Neural progenitor cell (in vitro differentiated cells): ENCODE results near the gene GTF2IRD2. TPM values are rescaled to one million over a fixed set of nuclear protein-coding genes. Genes with fewer than 3 reads are reported as not detected.
"Not testable (repeated sequence)": the region's sequence is repeated elsewhere in the genome, so short reads cannot be mapped to it uniquely, and the experiment has no call there.

ENCODE experiments used
- DNase-seq: peaks from one replicate; pipeline ENCODE4 v3.0.0-alpha.2; 2016; ENCODE audit warnings: low spot score
- H2AFZ ChIP-seq: fragments of 200-600 bp; sonication (generic); replicated peaks from 2 replicates; pipeline ENCODE4 v1.6.1; 2016; ENCODE audit warnings: antibody characterized with exemption
- H3F3A ChIP-seq: fragments of 200-600 bp; sonication (generic); 2 replicates; pipeline ENCODE4 v1.6.1; 2016; ENCODE audit warnings: antibody characterized with exemption, low read depth
- H3K27ac ChIP-seq: fragments of 200-600 bp; sonication (generic); 2 replicates; pipeline ENCODE4 v1.5.1; 2016; ENCODE audit warnings: mild to moderate bottlenecking
- H3K27me3 ChIP-seq: fragments of 200-600 bp; sonication (generic); 2 replicates; pipeline ENCODE4 v1.6.1; 2016; ENCODE audit warnings: mild to moderate bottlenecking, moderate library complexity
- H3K36me3 ChIP-seq: fragments of 200-600 bp; sonication (generic); 2 replicates; pipeline ENCODE4 v1.5.1; 2016
- H3K4me1 ChIP-seq: fragments of 200-600 bp; sonication (generic); 2 replicates; pipeline ENCODE4 v1.6.1; 2016; ENCODE audit warnings: mixed run types
- H3K4me2 ChIP-seq: fragments of 200-600 bp; sonication (generic); 2 replicates; pipeline ENCODE4 v1.6.1; 2016
- H3K4me3 ChIP-seq: fragments of 200-600 bp; sonication (generic); 2 replicates; pipeline ENCODE4 v1.5.1; 2016
- H3K79me2 ChIP-seq: fragments of 200-600 bp; sonication (generic); 2 replicates; pipeline ENCODE4 v1.6.1; 2016; ENCODE audit warnings: low read depth
- H3K9ac ChIP-seq: fragments of 200-600 bp; sonication (generic); 2 replicates; pipeline ENCODE4 v1.6.1; 2016
- H3K9me3 ChIP-seq: fragments of 200-600 bp; sonication (generic); 2 replicates; pipeline ENCODE4 v1.5.1; 2016; ENCODE audit warnings: low read depth
- H4K20me1 ChIP-seq: fragments of 200-600 bp; sonication (generic); 2 replicates; pipeline ENCODE4 v1.6.1; 2016; ENCODE audit warnings: low read depth
- H3K27ac Mint-ChIP-seq: 3 replicates; pipeline ENCODE4 v1.8.0; 2021; ENCODE audit warnings: mixed read lengths
- H3K27me3 Mint-ChIP-seq: 2 replicates; pipeline ENCODE4 v1.8.0; 2022; ENCODE audit warnings: low read depth, mild to moderate bottlenecking, inconsistent platforms, moderate library complexity, mixed read lengths; ENCODE audit not compliant: insufficient read depth
- H3K36me3 Mint-ChIP-seq: 3 replicates; pipeline ENCODE4 v1.8.0; 2021; ENCODE audit warnings: mixed read lengths
- H3K4me1 Mint-ChIP-seq: 3 replicates; pipeline ENCODE4 v1.8.0; 2021; ENCODE audit warnings: mixed read lengths
- H3K4me3 Mint-ChIP-seq: 3 replicates; pipeline ENCODE4 v1.8.0; 2021; ENCODE audit warnings: mild to moderate bottlenecking, moderate library complexity, mixed read lengths
- H3K9me3 Mint-ChIP-seq: 3 replicates; pipeline ENCODE4 v1.8.0; 2020; ENCODE audit warnings: mixed read lengths
- total RNA-seq: library from RNA; depleted of rRNA; stranded (reverse); fragments of >200 nt; gene quantifications from 2 replicates; pipeline ENCODE4 v1.2.3, GENCODE V29; 2015; ENCODE audit warnings: low replicate concordance

The GTF2IRD2 gene
- total RNA-seq, 1 donor from 2014 or later: 4.1 TPM

DNA sequence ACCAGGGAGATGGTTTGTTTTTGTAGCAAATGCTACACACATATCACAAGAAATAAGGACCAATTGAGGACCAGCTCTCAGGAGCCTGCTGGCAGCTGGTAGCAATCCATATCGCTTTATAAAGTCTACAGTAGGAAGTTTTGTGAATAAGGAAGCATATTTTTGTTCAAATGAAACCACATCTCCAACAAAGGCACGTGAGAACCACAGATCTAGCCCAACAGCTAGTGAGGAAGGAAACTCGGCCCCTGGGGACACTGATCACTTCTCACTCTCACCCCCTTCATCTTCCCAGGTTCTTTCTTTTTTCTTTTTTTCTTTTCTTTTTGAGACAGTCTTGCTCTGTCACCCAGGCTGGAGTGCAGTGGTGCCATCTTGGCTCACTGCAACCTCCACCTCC lies 35.5 kb downstream of the GTF2IRD2 start:
- H3K4me3 Mint-ChIP-seq, H3K36me3 ChIP-seq, DNase-seq, H2AFZ ChIP-seq, H3K9ac ChIP-seq, H3K79me2 ChIP-seq, H3K4me3 ChIP-seq, H3K9me3 Mint-ChIP-seq, H3K4me2 ChIP-seq, H3K27ac ChIP-seq, H3K27me3 Mint-ChIP-seq, H3K4me1 Mint-ChIP-seq, H3K27ac Mint-ChIP-seq, H3K27me3 ChIP-seq, H3K4me1 ChIP-seq, H3K36me3 Mint-ChIP-seq, H3F3A ChIP-seq, H3K9me3 ChIP-seq, H4K20me1 ChIP-seq: not testable (repeated sequence)

DNA sequence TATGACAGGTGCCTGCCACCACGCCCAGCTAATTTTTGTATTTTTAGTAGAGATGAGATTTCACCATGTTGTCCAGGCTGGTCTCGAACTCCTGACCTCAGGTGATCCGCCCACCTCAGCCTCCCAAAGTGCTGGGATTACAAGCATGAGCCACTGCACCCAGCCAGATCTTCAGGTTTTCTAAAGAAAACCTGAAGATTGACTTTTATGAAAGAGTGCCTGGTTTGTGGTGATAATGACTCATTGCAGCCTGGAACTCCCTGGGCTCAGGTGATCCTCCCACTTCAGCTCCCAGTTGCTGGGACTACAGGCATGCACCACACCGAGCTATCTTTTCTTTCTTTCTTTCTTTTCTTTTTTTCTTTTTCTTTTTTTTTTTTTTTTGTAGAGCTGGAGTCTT lies 52.8 kb downstream of the GTF2IRD2 start:
- not testable (repeated sequence) for H3K9ac ChIP-seq, H3K36me3 Mint-ChIP-seq, H3K4me3 Mint-ChIP-seq

DNA sequence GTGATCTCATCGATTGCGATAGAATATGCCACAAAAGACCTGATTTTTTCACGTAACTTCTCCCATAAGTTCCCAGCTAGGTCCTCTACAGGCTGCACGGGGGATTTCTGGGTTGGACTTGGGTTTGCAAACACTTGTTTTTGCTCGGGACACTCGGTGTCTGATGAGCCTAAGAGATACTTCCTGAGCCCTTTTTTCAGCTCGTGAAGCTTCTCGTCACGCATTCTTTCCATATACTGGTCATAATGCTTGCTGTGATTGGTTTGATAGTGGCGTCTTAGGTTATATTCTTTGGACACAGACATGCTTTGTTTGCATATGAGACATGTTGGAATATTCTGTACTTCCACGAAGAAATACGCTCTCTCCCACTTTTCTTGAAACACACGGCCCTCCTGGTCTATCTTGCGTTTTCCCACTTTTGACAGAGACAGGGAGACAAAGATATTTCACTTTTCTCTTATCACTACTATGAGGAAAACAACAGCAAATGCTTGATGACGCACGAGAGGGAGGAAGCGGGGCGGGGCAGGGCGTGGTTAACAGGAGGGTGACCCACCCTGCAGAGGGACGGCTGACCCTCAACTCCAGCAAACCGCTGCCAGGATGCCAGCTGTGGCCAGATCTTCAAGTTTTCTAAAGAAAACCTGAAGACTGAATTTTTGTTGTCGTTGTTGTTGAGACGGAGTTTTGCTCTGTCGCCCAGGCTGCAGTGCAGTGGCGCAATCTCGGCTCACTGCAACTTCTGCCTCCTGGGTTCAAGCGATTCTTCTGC lies 53.4 kb downstream of the GTF2IRD2 start:
- H3K27me3 ChIP-seq, H3K4me1 ChIP-seq, H3K27ac ChIP-seq, H3K4me3 Mint-ChIP-seq, H3K36me3 ChIP-seq, H3K4me2 ChIP-seq, H3F3A ChIP-seq, H3K27ac Mint-ChIP-seq, H3K9me3 Mint-ChIP-seq, H3K27me3 Mint-ChIP-seq, H3K4me3 ChIP-seq, H3K36me3 Mint-ChIP-seq, H3K9ac ChIP-seq, H3K79me2 ChIP-seq, DNase-seq, H3K9me3 ChIP-seq, H4K20me1 ChIP-seq, H3K4me1 Mint-ChIP-seq, H2AFZ ChIP-seq: not testable (repeated sequence)

More for the DNA sequence above, 52.8 kb downstream of the GTF2IRD2 start:
- not testable (repeated sequence) for H3F3A ChIP-seq, H3K27me3 Mint-ChIP-seq, H3K36me3 ChIP-seq, H3K4me1 ChIP-seq, H3K9me3 ChIP-seq, H2AFZ ChIP-seq, H4K20me1 ChIP-seq, H3K4me1 Mint-ChIP-seq, H3K9me3 Mint-ChIP-seq, H3K27ac Mint-ChIP-seq, H3K4me2 ChIP-seq, DNase-seq, H3K27me3 ChIP-seq, H3K79me2 ChIP-seq, H3K27ac ChIP-seq, H3K4me3 ChIP-seq

DNA sequence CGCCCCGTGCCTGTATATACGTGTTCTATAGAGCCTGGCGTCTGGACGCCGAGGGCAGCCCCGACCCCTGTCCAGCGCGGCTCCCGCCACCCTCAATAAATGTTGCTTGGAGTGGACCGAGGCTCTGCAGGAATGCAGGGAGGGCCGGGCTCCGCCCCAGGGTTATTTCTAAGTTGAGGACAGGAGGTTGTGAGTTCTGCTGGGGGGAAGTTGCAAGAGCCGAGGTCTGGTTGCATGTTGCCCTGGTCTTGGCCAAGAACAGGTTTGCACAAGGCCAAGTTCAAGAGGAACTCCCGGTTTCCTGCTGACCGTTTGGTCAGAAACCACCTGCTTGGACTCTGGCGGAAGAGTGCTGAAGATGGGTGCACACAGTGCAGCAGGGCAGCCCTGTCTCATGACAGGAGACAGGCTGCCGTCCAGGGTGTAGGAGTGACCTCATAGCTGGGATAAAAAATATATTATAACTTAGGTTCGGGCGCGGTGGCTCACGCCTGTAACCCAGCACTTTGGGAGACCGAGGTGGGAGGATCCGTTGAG lies 62.1 kb downstream of the GTF2IRD2 start:
- H3K9me3 ChIP-seq, H3K27ac Mint-ChIP-seq, H3K4me2 ChIP-seq, H3K9me3 Mint-ChIP-seq, H2AFZ ChIP-seq, H3K27ac ChIP-seq, H3K4me1 ChIP-seq, H3K27me3 Mint-ChIP-seq, H3K36me3 ChIP-seq, H4K20me1 ChIP-seq, H3F3A ChIP-seq, DNase-seq, H3K4me3 Mint-ChIP-seq, H3K36me3 Mint-ChIP-seq, H3K4me1 Mint-ChIP-seq, H3K4me3 ChIP-seq, H3K79me2 ChIP-seq, H3K27me3 ChIP-seq, H3K9ac ChIP-seq: not testable (repeated sequence)

DNA sequence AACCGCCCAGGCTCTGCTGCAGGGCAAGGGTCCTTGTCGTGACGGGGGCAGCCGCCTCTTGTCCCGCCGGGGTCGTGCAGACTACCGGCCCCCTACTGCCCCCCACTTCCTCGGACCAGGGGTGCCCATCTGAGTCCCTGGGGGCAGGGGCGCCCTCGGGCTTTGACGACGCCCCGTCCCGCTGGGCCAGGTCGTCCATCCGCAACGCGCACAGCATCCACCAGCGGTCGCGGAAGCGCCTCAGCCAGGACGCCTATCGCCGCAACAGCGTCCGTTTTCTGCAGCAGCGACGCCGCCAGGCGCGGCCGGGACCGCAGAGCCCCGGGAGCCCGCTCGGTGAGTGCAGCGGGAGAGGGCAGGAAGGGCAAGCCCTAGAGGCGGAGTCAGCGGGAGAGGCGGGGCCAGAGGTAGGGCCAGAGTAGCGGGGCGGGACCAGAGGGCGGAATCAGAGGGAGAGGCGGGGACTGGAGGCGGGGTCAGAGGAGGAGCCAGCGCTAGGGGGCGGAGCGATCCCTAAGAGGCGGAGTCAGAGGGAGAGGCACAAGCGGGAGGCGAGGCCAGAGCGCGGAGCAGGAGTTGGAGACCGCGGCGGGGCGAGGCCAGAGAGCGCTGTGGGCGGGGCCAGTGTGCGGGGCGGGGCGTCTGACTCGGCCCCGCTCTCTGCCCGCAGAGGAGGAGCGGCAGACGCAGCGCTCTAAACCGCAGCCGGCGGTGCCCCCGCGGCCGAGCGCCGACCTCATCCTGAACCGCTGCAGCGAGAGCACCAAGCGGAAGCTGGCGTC lies 62.8 kb downstream of the GTF2IRD2 start:
- peak overlapping the region; percentile 35 for H3K4me3 ChIP-seq
- H3K36me3 Mint-ChIP-seq, H3K27ac Mint-ChIP-seq, H3K4me3 Mint-ChIP-seq, H3F3A ChIP-seq, H3K27ac ChIP-seq, H2AFZ ChIP-seq, H3K27me3 Mint-ChIP-seq, H3K79me2 ChIP-seq, H3K4me1 ChIP-seq, H4K20me1 ChIP-seq, H3K27me3 ChIP-seq, H3K4me2 ChIP-seq, H3K36me3 ChIP-seq, H3K9me3 ChIP-seq, H3K9ac ChIP-seq, H3K4me1 Mint-ChIP-seq, H3K9me3 Mint-ChIP-seq: not testable (repeated sequence)
- peak; percentile 91 for DNase-seq

DNA sequence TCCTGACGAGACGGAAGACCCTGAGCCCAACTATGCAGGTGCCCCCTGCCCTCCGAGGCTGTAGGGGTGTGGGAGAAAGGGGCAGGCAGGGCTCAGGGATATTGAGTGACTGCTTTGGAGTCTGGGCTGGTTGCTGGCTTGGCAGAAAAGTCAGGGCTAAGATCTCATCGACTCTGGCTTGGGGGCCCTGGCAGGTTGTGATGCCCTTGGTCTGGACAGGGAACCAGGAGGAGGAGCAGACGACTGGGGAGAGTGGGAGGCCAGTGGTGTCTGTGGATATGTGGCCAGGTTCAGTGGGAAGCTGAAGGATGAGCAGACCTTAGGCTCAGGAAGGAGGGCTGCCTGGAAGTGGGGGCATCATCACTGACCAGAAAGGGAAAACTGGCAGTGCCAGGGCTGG lies 67.8 kb downstream of the GTF2IRD2 start:
- peak; percentile 1 for DNase-seq
- H4K20me1 ChIP-seq, H3K4me3 Mint-ChIP-seq, H3K27ac Mint-ChIP-seq, H2AFZ ChIP-seq, H3K9ac ChIP-seq, H3K4me1 Mint-ChIP-seq, H3K27me3 ChIP-seq, H3K9me3 ChIP-seq, H3K4me3 ChIP-seq, H3K36me3 ChIP-seq, H3K79me2 ChIP-seq, H3K4me2 ChIP-seq, H3K9me3 Mint-ChIP-seq, H3K27ac ChIP-seq, H3K27me3 Mint-ChIP-seq, H3K36me3 Mint-ChIP-seq, H3K4me1 ChIP-seq, H3F3A ChIP-seq: not testable (repeated sequence)

DNA sequence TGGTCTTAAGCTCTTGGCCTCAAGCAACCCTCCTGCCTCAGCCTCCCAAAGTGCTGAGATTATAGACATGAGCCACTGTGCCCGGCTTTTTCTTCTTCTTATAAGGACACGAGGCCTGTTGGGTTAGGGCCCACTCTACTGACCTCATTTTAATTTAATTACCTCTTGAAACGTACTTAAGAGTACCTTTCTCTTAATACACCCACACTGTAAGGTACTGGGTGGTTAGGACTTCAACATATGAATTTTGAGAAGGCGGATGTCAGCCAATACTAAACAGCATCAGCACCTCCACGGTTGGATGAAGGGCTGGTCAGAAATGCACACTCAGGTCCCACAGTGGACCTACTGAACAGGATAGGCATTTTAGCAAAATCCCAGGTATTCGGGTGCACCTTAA lies 69.7 kb downstream of the GTF2IRD2 start:
- not testable (repeated sequence) for H3K27me3 Mint-ChIP-seq, H3K27ac ChIP-seq, H2AFZ ChIP-seq, H3K79me2 ChIP-seq, H3K4me1 ChIP-seq, H3K4me1 Mint-ChIP-seq, H3K27ac Mint-ChIP-seq, H3F3A ChIP-seq, H3K9me3 ChIP-seq, H3K4me3 ChIP-seq, H3K9ac ChIP-seq, DNase-seq, H4K20me1 ChIP-seq, H3K4me3 Mint-ChIP-seq, H3K36me3 ChIP-seq, H3K36me3 Mint-ChIP-seq, H3K27me3 ChIP-seq, H3K9me3 Mint-ChIP-seq, H3K4me2 ChIP-seq

DNA sequence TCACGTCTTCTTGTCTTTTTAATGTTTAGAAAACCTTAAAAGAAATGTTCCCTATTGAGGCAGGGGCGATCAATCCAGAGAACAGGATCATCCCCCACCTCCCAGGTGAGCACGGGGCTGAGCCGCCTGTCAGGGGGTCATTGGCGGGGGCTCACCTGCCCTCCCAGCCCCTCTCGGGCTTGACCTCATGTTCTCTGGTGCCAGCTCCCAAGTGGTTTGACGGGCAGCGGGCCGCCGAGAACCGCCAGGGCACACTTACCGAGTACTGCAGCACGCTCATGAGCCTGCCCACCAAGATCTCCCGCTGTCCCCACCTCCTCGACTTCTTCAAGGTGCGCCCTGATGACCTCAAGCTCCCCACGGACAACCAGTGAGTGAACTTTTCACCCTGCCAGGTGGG lies 72.4 kb downstream of the GTF2IRD2 start:
- H3K4me3 ChIP-seq, H3K9me3 ChIP-seq, H3K4me1 Mint-ChIP-seq, H3K27me3 Mint-ChIP-seq, H3K36me3 ChIP-seq, H3K79me2 ChIP-seq, H3K9ac ChIP-seq, H4K20me1 ChIP-seq, H3K4me1 ChIP-seq, H3K4me2 ChIP-seq, H3K4me3 Mint-ChIP-seq, H2AFZ ChIP-seq, H3K9me3 Mint-ChIP-seq, H3F3A ChIP-seq, H3K27ac ChIP-seq, H3K36me3 Mint-ChIP-seq, DNase-seq, H3K27ac Mint-ChIP-seq, H3K27me3 ChIP-seq: not testable (repeated sequence)
